ENCODE data around the gene IRF3. TPM values are rescaled to one million over a fixed set of nuclear protein-coding genes. Genes with fewer than 3 reads are reported as not detected.

IRF3 gene
- total RNA-seq, 1 donor from 2014 or later = 40.1 TPM

DNA sequence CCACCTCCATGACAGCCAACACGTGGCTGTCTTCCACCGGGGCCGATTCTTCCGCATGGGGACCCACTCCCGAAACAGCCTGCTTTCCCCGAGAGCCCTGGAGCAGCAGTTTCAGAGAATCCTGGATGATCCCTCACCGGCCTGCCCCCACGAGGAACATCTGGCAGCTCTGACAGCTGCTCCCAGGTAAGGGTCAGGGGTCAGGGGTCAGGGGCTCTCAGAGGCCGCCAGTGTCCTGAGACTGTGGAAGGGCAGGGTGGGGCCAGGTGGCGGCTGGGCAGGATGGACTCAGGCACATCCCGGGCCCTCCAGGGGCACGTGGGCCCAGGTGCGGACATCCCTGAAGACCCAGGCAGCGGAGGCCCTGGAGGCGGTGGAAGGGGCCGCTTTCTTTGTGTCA lies 40.3 kb upstream of the IRF3 start:
- H3K36me3 Mint-ChIP-seq (ENCODE audit: unreplicated experiment) = no peaks in the 10 kb centered on the region
- TF ChIP-seq, protein P1, sequence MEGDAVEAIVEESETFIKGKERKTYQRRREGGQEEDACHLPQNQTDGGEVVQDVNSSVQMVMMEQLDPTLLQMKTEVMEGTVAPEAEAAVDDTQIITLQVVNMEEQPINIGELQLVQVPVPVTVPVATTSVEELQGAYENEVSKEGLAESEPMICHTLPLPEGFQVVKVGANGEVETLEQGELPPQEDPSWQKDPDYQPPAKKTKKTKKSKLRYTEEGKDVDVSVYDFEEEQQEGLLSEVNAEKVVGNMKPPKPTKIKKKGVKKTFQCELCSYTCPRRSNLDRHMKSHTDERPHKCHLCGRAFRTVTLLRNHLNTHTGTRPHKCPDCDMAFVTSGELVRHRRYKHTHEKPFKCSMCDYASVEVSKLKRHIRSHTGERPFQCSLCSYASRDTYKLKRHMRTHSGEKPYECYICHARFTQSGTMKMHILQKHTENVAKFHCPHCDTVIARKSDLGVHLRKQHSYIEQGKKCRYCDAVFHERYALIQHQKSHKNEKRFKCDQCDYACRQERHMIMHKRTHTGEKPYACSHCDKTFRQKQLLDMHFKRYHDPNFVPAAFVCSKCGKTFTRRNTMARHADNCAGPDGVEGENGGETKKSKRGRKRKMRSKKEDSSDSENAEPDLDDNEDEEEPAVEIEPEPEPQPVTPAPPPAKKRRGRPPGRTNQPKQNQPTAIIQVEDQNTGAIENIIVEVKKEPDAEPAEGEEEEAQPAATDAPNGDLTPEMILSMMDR (IDR thresholded peaks at IDR 0.05; ENCODE audit: partially characterized antibody, unreplicated experiment) = no peak
- H3K9me3 Mint-ChIP-seq (ENCODE audit: unreplicated experiment) = peaks cover 1% of the 10 kb centered on the region
- DNase-seq = no peak
- H3K4me1 Mint-ChIP-seq (ENCODE audit: low read depth, unreplicated experiment) = no peaks in the 10 kb centered on the region
- H3K27ac Mint-ChIP-seq (ENCODE audit: unreplicated experiment) = no peak overlapping the region
- H3K4me3 Mint-ChIP-seq (ENCODE audit: unreplicated experiment) = no peak overlapping the region
- peaks cover 4% of the 10 kb centered on the region for H3K27me3 Mint-ChIP-seq (ENCODE audit: unreplicated experiment)

DNA sequence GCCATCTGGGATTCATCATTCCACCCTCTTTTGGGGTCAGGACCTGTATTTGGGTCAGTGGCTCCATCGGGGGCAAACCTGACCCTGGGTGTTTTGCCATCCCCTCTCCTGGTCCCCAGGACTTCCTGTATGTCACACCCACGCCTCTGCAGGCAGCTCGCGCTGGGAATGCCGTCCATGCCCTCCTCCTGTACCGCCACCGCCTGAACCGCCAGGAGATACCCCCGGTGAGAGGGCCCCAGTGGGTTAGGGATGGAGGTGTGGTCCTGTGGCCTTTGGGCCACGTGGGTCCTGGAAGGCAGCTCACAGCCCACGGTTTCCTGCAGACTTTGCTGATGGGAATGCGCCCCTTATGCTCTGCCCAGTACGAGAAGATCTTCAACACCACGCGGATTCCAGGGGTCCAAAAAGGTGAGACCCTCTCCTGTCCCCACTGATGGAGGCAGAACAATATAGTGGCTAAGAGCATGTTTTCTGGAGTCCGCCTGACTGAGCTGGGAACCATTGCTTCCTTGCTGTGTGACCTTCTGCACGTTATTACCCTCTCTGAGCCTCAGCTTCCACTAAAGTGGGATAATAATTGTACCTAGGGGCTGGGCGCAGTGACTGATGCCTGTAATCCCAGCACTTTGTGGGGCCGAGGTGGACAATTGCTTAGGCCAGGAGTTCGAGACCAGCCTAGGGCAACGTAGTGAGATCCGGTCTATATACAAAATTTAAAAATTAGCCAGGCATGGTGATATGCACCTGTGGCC lies 39.4 kb upstream of the IRF3 start:
- no peak overlapping the region for H3K27ac Mint-ChIP-seq (ENCODE audit: unreplicated experiment)
- peaks cover 1% of the 10 kb centered on the region for H3K9me3 Mint-ChIP-seq (ENCODE audit: unreplicated experiment)
- peaks cover 4% of the 10 kb centered on the region for H3K27me3 Mint-ChIP-seq (ENCODE audit: unreplicated experiment)
- no peak for DNase-seq
- no peak overlapping the region for H3K4me3 Mint-ChIP-seq (ENCODE audit: unreplicated experiment)
- TF ChIP-seq, protein P1 (IDR thresholded peaks at IDR 0.05; ENCODE audit: partially characterized antibody, unreplicated experiment) = no peak
- H3K36me3 Mint-ChIP-seq (ENCODE audit: unreplicated experiment) = no peaks in the 10 kb centered on the region
- H3K4me1 Mint-ChIP-seq (ENCODE audit: low read depth, unreplicated experiment) = no peaks in the 10 kb centered on the region

DNA sequence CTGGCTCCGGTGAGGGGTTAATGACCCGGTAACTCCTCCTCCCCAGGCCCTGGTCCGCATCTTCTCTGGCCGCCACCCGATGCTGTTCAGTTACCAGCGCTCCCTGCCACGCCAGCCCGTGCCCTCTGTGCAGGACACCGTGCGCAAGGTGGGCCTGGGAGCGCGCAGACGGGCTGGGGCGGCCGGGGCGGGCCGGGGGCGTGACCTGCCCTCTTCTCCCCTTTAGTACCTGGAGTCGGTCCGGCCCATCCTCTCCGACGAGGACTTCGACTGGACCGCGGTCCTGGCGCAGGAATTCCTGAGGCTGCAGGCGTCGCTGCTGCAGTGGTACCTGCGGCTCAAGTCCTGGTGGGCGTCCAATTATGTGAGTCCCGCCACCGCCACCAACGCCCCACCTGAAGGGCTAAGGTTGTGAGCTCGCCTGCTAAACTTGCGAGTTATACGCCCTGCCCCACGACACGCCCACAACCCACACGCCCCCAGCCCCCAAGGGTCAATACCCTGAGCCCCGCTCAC lies 35.7 kb upstream of the IRF3 start:
- no peak overlapping the region for H3K27ac Mint-ChIP-seq (ENCODE audit: unreplicated experiment)
- no peak overlapping the region for H3K4me3 Mint-ChIP-seq (ENCODE audit: unreplicated experiment)
- no peaks in the 10 kb centered on the region for H3K36me3 Mint-ChIP-seq (ENCODE audit: unreplicated experiment)
- H3K9me3 Mint-ChIP-seq (ENCODE audit: unreplicated experiment) = no peaks in the 10 kb centered on the region
- no peak for DNase-seq
- no peaks in the 10 kb centered on the region for H3K4me1 Mint-ChIP-seq (ENCODE audit: low read depth, unreplicated experiment)
- H3K27me3 Mint-ChIP-seq (ENCODE audit: unreplicated experiment) = peaks cover 7% of the 10 kb centered on the region
- TF ChIP-seq, protein P1 (IDR thresholded peaks at IDR 0.05; ENCODE audit: partially characterized antibody, unreplicated experiment) = no peak

DNA sequence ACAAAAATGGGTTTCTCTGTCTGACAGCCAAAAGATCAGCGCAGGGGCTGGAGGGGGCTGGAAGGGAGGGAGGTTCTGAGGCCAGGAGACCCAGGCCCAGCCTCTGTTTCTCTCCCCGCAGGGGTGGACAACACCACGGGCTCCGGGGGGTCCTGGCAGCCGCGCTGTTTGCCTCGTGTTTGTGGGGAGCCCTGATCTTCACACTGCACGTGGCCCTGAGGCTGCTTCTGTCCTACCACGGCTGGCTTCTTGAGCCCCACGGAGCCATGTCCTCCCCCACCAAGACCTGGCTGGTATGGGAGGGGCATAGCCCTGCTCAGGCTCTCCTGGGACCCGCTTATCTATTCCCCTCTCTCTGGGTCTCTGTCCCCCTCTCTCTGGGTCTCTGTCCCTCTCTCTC lies 34.9 kb upstream of the IRF3 start:
- TF ChIP-seq, protein P1 (IDR thresholded peaks at IDR 0.05; ENCODE audit: partially characterized antibody, unreplicated experiment) = no peak
- no peaks in the 10 kb centered on the region for H3K36me3 Mint-ChIP-seq (ENCODE audit: unreplicated experiment)
- H3K4me1 Mint-ChIP-seq (ENCODE audit: low read depth, unreplicated experiment) = no peaks in the 10 kb centered on the region
- no peaks in the 10 kb centered on the region for H3K9me3 Mint-ChIP-seq (ENCODE audit: unreplicated experiment)
- H3K4me3 Mint-ChIP-seq (ENCODE audit: unreplicated experiment) = no peak overlapping the region
- H3K27ac Mint-ChIP-seq (ENCODE audit: unreplicated experiment) = no peak overlapping the region
- H3K27me3 Mint-ChIP-seq (ENCODE audit: unreplicated experiment) = peaks cover 7% of the 10 kb centered on the region
- DNase-seq = no peak

DNA sequence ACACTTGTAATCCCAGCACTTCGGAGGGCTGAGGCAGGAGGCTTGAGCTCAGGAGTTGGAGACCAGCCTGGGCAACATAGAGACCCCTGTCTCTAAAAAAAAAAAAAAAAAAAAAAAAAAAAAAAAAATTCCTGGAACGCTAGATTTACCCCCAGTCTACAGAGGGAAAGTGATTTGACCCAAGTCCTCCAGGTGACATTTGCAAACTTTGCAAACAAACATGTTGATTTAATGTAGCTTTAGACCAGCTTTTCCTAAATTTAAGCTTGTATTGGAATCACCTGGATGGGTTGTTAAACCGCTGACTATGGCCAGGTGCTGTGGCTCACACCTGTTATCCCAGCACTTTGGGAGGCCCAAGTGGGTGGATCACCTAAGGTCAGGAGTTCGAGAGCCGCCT lies 33.7 kb upstream of the IRF3 start:
- Mint-ChIP-seq H3K9me3 (ENCODE audit: unreplicated experiment) (no peaks in the 10 kb centered on the region), H3K27me3 (ENCODE audit: unreplicated experiment) (peaks cover 7% of the 10 kb centered on the region), H3K4me1 (ENCODE audit: low read depth, unreplicated experiment) (no peaks in the 10 kb centered on the region), H3K4me3 (ENCODE audit: unreplicated experiment) (no peak overlapping the region), H3K27ac (ENCODE audit: unreplicated experiment) (no peak overlapping the region), H3K36me3 (ENCODE audit: unreplicated experiment) (no peaks in the 10 kb centered on the region)
- TF ChIP-seq, protein P1 (IDR thresholded peaks at IDR 0.05; ENCODE audit: partially characterized antibody, unreplicated experiment) = no peak
- no peak for DNase-seq
